BJ (cell line): Measurements from ENCODE around the gene CLMN. TPM values are rescaled to one million over a fixed set of nuclear protein-coding genes. Genes with fewer than 3 reads are reported as not detected.

Experiments
- CTCF ChIA-PET: fragments of 350-600 bp; formaldehyde crosslinking; extraction: SDS; loops from one replicate; lab custom pipeline; 2021; ENCODE audit warnings: antibody characterized with exemption, inconsistent platforms; lab: Yijun Ruan, JAX
- POLR2A ChIA-PET: fragments of 300-600 bp; sonication (Branson Sonifier 250); formaldehyde crosslinking; extraction: SDS; loops from one replicate; lab custom pipeline; 2021; ENCODE audit warnings: antibody characterized with exemption; lab: Charles Lee
- DNase-seq: peaks from one replicate; pipeline ENCODE4 v3.0.0-alpha.2; 2011; ENCODE audit warnings: low read depth
- H3K27me3 ChIP-seq: 2 replicates; pipeline ENCODE4 v1.6.0; 2011; ENCODE audit warnings: low read length; ENCODE audit not compliant: control insufficient read depth, insufficient read depth
- H3K36me3 ChIP-seq: 2 replicates; pipeline ENCODE4 v1.5.1; 2011; ENCODE audit warnings: low read length; ENCODE audit not compliant: control insufficient read depth, insufficient read depth
- H3K4me3 ChIP-seq: 2 replicates; pipeline ENCODE4 v1.5.1; 2011; ENCODE audit warnings: low read depth, mild to moderate bottlenecking, control low read depth, low read length
- polyA plus RNA-seq: library from polyadenylated mRNA; depleted of rRNA; stranded (reverse); fragments of >200 nt; gene quantifications from 2 replicates; pipeline ENCODE4 v1.2.3, GENCODE V29; 2011
- TF ChIP-seq, protein P1 (sequence below): IDR thresholded peaks from 2 replicates; pipeline ENCODE4 v1.5.1; 2011; ENCODE audit warnings: low read depth, mild to moderate bottlenecking, control low read depth, inconsistent platforms, low read length, moderate library complexity; ENCODE audit not compliant: insufficient read depth

CLMN gene
- polyA plus RNA-seq, 1 experiment = 0.13 TPM

GRCh38 chr14:95257521-95257920 lies 62.2 kb downstream of the CLMN start:
- ChIA-PET CTCF (no interaction called here), POLR2A (no interaction called here)
- H3K4me3 ChIP-seq = no peak overlapping the region
- DNase-seq = no peak
- TF ChIP-seq, protein P1, sequence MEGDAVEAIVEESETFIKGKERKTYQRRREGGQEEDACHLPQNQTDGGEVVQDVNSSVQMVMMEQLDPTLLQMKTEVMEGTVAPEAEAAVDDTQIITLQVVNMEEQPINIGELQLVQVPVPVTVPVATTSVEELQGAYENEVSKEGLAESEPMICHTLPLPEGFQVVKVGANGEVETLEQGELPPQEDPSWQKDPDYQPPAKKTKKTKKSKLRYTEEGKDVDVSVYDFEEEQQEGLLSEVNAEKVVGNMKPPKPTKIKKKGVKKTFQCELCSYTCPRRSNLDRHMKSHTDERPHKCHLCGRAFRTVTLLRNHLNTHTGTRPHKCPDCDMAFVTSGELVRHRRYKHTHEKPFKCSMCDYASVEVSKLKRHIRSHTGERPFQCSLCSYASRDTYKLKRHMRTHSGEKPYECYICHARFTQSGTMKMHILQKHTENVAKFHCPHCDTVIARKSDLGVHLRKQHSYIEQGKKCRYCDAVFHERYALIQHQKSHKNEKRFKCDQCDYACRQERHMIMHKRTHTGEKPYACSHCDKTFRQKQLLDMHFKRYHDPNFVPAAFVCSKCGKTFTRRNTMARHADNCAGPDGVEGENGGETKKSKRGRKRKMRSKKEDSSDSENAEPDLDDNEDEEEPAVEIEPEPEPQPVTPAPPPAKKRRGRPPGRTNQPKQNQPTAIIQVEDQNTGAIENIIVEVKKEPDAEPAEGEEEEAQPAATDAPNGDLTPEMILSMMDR = no peak
- no peaks in the 10 kb centered on the region for H3K27me3 ChIP-seq
- no peaks in the 10 kb centered on the region for H3K36me3 ChIP-seq

- no peak for DNase-seq
- ChIA-PET POLR2A (no interaction called here), CTCF (no interaction called here)
Measured at GRCh38 chr14:95256776-95257060, 63.0 kb downstream of the CLMN start.

GRCh38 chr14:95256002-95256775 lies 63.5 kb downstream of the CLMN start:
- Histone ChIP-seq H3K27me3 (no peaks in the 10 kb centered on the region), H3K36me3 (no peaks in the 10 kb centered on the region), H3K4me3 (no peak overlapping the region)
- TF ChIP-seq, protein P1 = no peak
- ChIA-PET CTCF (no interaction called here), POLR2A (no interaction called here)
- no peak for DNase-seq

More at GRCh38 chr14:95256776-95257060, 63.0 kb downstream of the CLMN start:
- Histone ChIP-seq H3K27me3 (no peaks in the 10 kb centered on the region), H3K36me3 (no peaks in the 10 kb centered on the region), H3K4me3 (no peak overlapping the region)
- TF ChIP-seq, protein P1 = no peak

- ChIA-PET POLR2A (no interaction called here), CTCF (no interaction called here)
- no peak for DNase-seq
- Histone ChIP-seq H3K36me3 (no peaks in the 10 kb centered on the region), H3K27me3 (no peaks in the 10 kb centered on the region), H3K4me3 (no peak overlapping the region)
- TF ChIP-seq, protein P1 = no peak
Measured at GRCh38 chr14:95255487-95255886, 64.2 kb downstream of the CLMN start.

DNA sequence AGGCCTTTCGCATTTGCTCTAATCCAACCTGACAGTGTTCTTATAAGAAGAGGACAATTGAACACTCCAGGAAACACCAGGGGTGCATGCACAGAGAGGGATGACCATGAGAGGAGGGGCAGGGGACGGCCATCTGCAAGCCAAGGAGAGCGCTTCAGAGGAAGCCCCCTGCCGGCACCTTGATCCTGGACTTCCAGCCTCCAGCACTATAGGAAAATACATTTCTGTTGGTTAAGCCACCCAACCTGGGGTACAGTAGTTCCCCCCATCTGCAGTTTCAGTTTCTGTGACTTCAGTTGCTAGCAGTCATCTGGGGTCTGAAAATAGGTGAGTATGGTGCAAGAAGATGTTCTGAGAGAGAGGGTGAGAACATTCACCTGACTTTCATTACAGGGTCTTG lies 64.7 kb downstream of the CLMN start:
- no peak overlapping the region for H3K4me3 ChIP-seq
- TF ChIP-seq, protein P1 = no peak
- ChIA-PET POLR2A (no interaction called here), CTCF (no interaction called here)
- DNase-seq = no peak
- no peaks in the 10 kb centered on the region for H3K27me3 ChIP-seq
- no peaks in the 10 kb centered on the region for H3K36me3 ChIP-seq
